Mesendoderm (in vitro differentiated cells): ENCODE measurements around the gene TLX2.

Experiments
- DNase-seq: peaks from one replicate; pipeline ENCODE4 v3.0.0; 2013
- H2AK5ac ChIP-seq: 2 replicates; pipeline ENCODE4 v1.6.1; 2013; ENCODE audit warnings: low read length, inconsistent platforms
- H2BK120ac ChIP-seq: 2 replicates; pipeline ENCODE4 v1.6.1; 2013; ENCODE audit warnings: low read depth, mild to moderate bottlenecking, low read length, moderate library complexity, mixed read lengths
- H2BK15ac ChIP-seq: replicated peaks from 2 replicates; pipeline ENCODE4 v1.6.1; 2013; ENCODE audit warnings: low read depth, mild to moderate bottlenecking, moderate library complexity
- H2BK5ac ChIP-seq: 2 replicates; pipeline ENCODE4 v1.6.1; 2013; ENCODE audit warnings: low read length, inconsistent platforms
- H3K18ac ChIP-seq: 2 replicates; pipeline ENCODE4 v1.6.1; 2013; ENCODE audit warnings: mild to moderate bottlenecking, low read length, mixed read lengths
- H3K23ac ChIP-seq: one replicate; pipeline ENCODE4 v1.6.1; 2013; ENCODE audit warnings: low read length
- H3K27ac ChIP-seq: 2 replicates; pipeline ENCODE4 v1.5.1; 2013; ENCODE audit warnings: low read depth, mild to moderate bottlenecking, inconsistent platforms, low read length, moderate library complexity
- H3K27me3 ChIP-seq: 2 replicates; pipeline ENCODE4 v1.6.1; 2013; ENCODE audit warnings: low read length, control low read depth, mild to moderate bottlenecking, inconsistent platforms; ENCODE audit not compliant: insufficient read depth, poor library complexity
- H3K36me3 ChIP-seq: 2 replicates; pipeline ENCODE4 v1.6.1; 2013; ENCODE audit warnings: low read length, inconsistent platforms; ENCODE audit not compliant: control insufficient read depth, insufficient read depth
- H3K4ac ChIP-seq: one replicate; pipeline ENCODE4 v1.6.1; 2013; ENCODE audit warnings: low read depth, mild to moderate bottlenecking, low read length, moderate library complexity
- H3K4me1 ChIP-seq: 2 replicates; pipeline ENCODE4 v1.6.1; 2013; ENCODE audit warnings: low read depth, low read length, inconsistent platforms; ENCODE audit not compliant: control insufficient read depth
- H3K4me2 ChIP-seq: 2 replicates; pipeline ENCODE4 v1.6.1; 2013; ENCODE audit warnings: low read length
- H3K4me3 ChIP-seq: 2 replicates; pipeline ENCODE4 v1.5.1; 2013; ENCODE audit warnings: mild to moderate bottlenecking, low read length
- H3K56ac ChIP-seq: one replicate; pipeline ENCODE4 v1.6.1; 2013; ENCODE audit warnings: low read length
- H3K79me1 ChIP-seq: 2 replicates; pipeline ENCODE4 v1.6.1; 2013; ENCODE audit warnings: low read length, inconsistent platforms
- H3K79me2 ChIP-seq: 2 replicates; pipeline ENCODE4 v1.6.1; 2013; ENCODE audit warnings: mild to moderate bottlenecking, low read length; ENCODE audit not compliant: control insufficient read depth, insufficient read depth
- H3K9ac ChIP-seq: 2 replicates; pipeline ENCODE4 v1.6.1; 2013; ENCODE audit warnings: low read length, inconsistent platforms
- H4K5ac ChIP-seq: one replicate; pipeline ENCODE4 v1.6.1; 2013; ENCODE audit warnings: low read length
- H4K8ac ChIP-seq: one replicate; pipeline ENCODE4 v1.6.1; 2013; ENCODE audit warnings: low read depth, mild to moderate bottlenecking, control low read depth, low read length, moderate library complexity
- WGBS: extraction: QIAGEN DNeasy Blood & Tissue Kit; methylation state at CpG from one replicate; pipeline ENCODE4 v1.1.7; 2013; ENCODE audit warnings: low lambda C conversion rate, missing lambda C conversion rate; ENCODE audit not compliant: insufficient coverage; ENCODE audit errors: extremely low coverage; 5-methylcytosine and 5-hydroxymethylcytosine counted together

The TLX2 gene

GRCh38 chr2:74474481-74474880 lies 39.8 kb upstream of the TLX2 start:
- no CpG with 5 or more reads among the region's 6 CpGs for WGBS
- Histone ChIP-seq H3K9ac (no peak overlapping the region), H3K36me3 (peaks cover 5% of the 10 kb centered on the region), H2BK120ac (no peak overlapping the region), H3K4me3 (no peak overlapping the region), H3K23ac (no peak overlapping the region), H3K4me2 (no peak overlapping the region), H3K4ac (no peak overlapping the region), H4K8ac (no peak overlapping the region), H4K5ac (no peak overlapping the region), H3K18ac (no peak overlapping the region), H2BK15ac (no peak overlapping the region), H3K27me3 (no peaks in the 10 kb centered on the region), H3K56ac (no peak overlapping the region), H3K27ac (no peak overlapping the region), H2AK5ac (no peak overlapping the region), H3K79me2 (no peaks in the 10 kb centered on the region), H2BK5ac (no peak overlapping the region), H3K79me1 (no peaks in the 10 kb centered on the region), H3K4me1 (no peaks in the 10 kb centered on the region)
- no peak for DNase-seq

- H3K4me3 ChIP-seq: no peak overlapping the region
- H4K8ac ChIP-seq: no peak overlapping the region
- H4K5ac ChIP-seq: no peak overlapping the region
- no peak overlapping the region for H3K23ac ChIP-seq
- DNase-seq: peak; percentile 39
- no peak overlapping the region for H3K9ac ChIP-seq
- H2BK120ac ChIP-seq: no peak overlapping the region
- no peak overlapping the region for H2AK5ac ChIP-seq
- no CpG with 5 or more reads among the region's 5 CpGs for WGBS
- no peaks in the 10 kb centered on the region for H3K27me3 ChIP-seq
- H2BK5ac ChIP-seq: no peak overlapping the region
- H3K4me2 ChIP-seq: no peak overlapping the region
- no peaks in the 10 kb centered on the region for H3K4me1 ChIP-seq
- H3K27ac ChIP-seq: no peak overlapping the region
- no peak overlapping the region for H3K18ac ChIP-seq
- H3K56ac ChIP-seq: no peak overlapping the region
- no peaks in the 10 kb centered on the region for H3K79me2 ChIP-seq
- no peak overlapping the region for H2BK15ac ChIP-seq
- no peak overlapping the region for H3K4ac ChIP-seq
- H3K36me3 ChIP-seq: peaks cover 5% of the 10 kb centered on the region
- no peaks in the 10 kb centered on the region for H3K79me1 ChIP-seq
These were observed 39.4 kb upstream of the TLX2 start for GRCh38 chr2:74474899-74475298.

GRCh38 chr2:74481431-74481830 lies 32.8 kb upstream of the TLX2 start:
- Histone ChIP-seq H4K8ac (no peak overlapping the region), H3K27me3 (no peaks in the 10 kb centered on the region), H3K23ac (peak overlapping the region; percentile 37), H3K4ac (no peak overlapping the region), H2AK5ac (no peak overlapping the region), H3K79me2 (no peaks in the 10 kb centered on the region), H3K56ac (peak overlapping the region; percentile 92), H3K4me1 (no peaks in the 10 kb centered on the region), H3K79me1 (peaks cover 12% of the 10 kb centered on the region), H3K27ac (no peak overlapping the region), H3K4me2 (peak overlapping the region; percentile 99), H2BK15ac (no peak overlapping the region), H3K9ac (peak overlapping the region; percentile 84), H2BK5ac (no peak overlapping the region), H3K36me3 (peaks cover 3% of the 10 kb centered on the region), H2BK120ac (no peak overlapping the region), H3K4me3 (peak overlapping the region; percentile 70), H3K18ac (no peak overlapping the region), H4K5ac (no peak overlapping the region)
- no peak for DNase-seq
- no CpG with 5 or more reads among the region's 3 CpGs for WGBS

DNA sequence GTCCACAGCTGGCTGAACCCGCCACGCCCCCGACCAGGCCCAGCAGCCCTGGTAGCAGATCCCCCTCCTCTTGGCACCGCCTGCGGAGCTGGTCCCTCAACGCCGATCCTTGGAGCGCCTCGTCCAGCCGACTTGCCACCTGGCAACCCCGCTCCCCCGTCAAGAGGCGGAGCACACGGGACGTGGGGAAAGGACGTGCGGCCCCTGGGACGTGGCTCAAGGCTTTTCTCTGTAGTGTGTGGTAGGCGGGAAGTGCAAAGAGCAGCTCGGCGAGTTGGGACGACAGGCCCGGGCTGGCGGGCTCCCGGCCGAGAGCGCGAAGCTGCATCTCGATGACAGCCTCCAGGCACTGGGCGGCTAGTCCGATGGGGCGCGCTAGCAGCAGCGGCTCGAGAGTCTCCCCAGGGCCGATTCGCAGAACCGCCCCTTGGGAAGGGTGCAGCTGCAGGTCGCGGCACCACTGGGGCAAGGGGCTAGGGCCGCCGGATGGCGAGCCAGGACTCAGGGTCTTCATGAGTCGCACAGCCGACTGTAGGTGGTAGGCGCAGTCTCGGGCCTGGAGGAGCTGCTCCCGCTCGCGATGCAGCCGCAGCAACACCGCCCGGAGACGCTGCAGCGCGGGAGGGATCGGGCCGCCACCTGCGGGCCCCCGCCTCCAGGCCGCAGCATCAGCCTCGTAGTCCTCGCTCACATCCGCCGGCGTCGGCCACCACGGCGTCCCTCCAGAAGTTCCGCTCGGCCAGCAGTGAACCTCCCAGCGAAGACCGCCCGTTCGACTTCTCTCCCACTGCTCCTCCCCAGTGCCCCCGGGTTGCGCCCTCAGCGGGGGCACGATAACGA lies 32.1 kb upstream of the TLX2 start:
- peak overlapping the region; percentile 2 for H3K18ac ChIP-seq
- peaks cover 12% of the 10 kb centered on the region for H3K79me1 ChIP-seq
- H2AK5ac ChIP-seq: no peak overlapping the region
- peak overlapping the region; percentile 47 for H2BK5ac ChIP-seq
- no peak overlapping the region for H4K8ac ChIP-seq
- H3K9ac ChIP-seq: peak overlapping the region; percentile 84
- H3K4me1 ChIP-seq: no peaks in the 10 kb centered on the region
- H3K56ac ChIP-seq: peak overlapping the region; percentile 92
- H3K23ac ChIP-seq: peak overlapping the region; percentile 37
- peak overlapping the region; percentile 5 for H3K4ac ChIP-seq
- H4K5ac ChIP-seq: no peak overlapping the region
- H3K27me3 ChIP-seq: no peaks in the 10 kb centered on the region
- DNase-seq: peak; percentile 51
- peak overlapping the region; percentile 49 for H3K27ac ChIP-seq
- H3K79me2 ChIP-seq: no peaks in the 10 kb centered on the region
- peak overlapping the region; percentile 99 for H3K4me2 ChIP-seq
- H3K4me3 ChIP-seq: peak overlapping the region; percentile 70
- H2BK15ac ChIP-seq: no peak overlapping the region
- H3K36me3 ChIP-seq: peaks cover 3% of the 10 kb centered on the region
- no CpG with 5 or more reads among the region's 80 CpGs for WGBS
- H2BK120ac ChIP-seq: no peak overlapping the region

GRCh38 chr2:74482801-74483674 lies 31.2 kb upstream of the TLX2 start, which contains the start of the genes CCDC142 and TTC31:
Gene CCDC142 (minus strand): TSS chr2:74482998. CDS start chr2:74482837, 161 bp downstream.
Gene TTC31 (plus strand): TSS chr2:74483081. CDS start chr2:74483096, 15 bp downstream.
- Histone ChIP-seq H3K79me2 (no peaks in the 10 kb centered on the region), H3K4ac (peak within 1 kb of the TSS; percentile 5), H3K4me2 (peak within 1 kb of the TSS; percentile 99), H3K56ac (peak within 1 kb of the TSS; percentile 94), H3K27ac (peak within 1 kb of the TSS; percentile 62), H2BK5ac (peak within 1 kb of the TSS; percentile 86), H3K4me3 (peak within 1 kb of the TSS; percentile 75), H3K36me3 (peaks cover 3% of the 10 kb centered on the region), H3K9ac (peak within 1 kb of the TSS; percentile 84), H3K79me1 (peaks cover 12% of the 10 kb centered on the region), H2BK120ac (no peak within 1 kb of the TSS), H4K5ac (no peak within 1 kb of the TSS), H3K4me1 (no peaks in the 10 kb centered on the region), H2AK5ac (no peak within 1 kb of the TSS), H3K18ac (peak within 1 kb of the TSS; percentile 55), H3K23ac (peak within 1 kb of the TSS; percentile 2), H3K27me3 (no peaks in the 10 kb centered on the region), H4K8ac (peak within 1 kb of the TSS; percentile 83), H2BK15ac (no peak within 1 kb of the TSS)
- peak; percentile 98 for DNase-seq
- no CpG with 5 or more reads among the region's 50 CpGs for WGBS
